WTC11 (cell line): ENCODE measurements around the gene DUSP1.

Experiments used
- CREB1 ChIP-seq: sonication (generic); formaldehyde crosslinking; IDR thresholded peaks from 2 replicates; pipeline ENCODE4 v1.8.0; 2023; ENCODE audit warnings: mild to moderate bottlenecking, missing genetic modification reagents
- FOXJ3 ChIP-seq: sonication (generic); formaldehyde crosslinking; IDR thresholded peaks from 2 replicates; pipeline ENCODE4 v1.9.0; 2021; ENCODE audit warnings: missing genetic modification reagents, mild to moderate bottlenecking, borderline replicate concordance
- GRHL2 ChIP-seq: fragments of 250-450 bp; sonication (Bioruptor Pico); IDR thresholded peaks from 2 replicates; pipeline ENCODE4 v1.8.0; 2022; ENCODE audit warnings: mild to moderate bottlenecking, moderate library complexity; ENCODE audit not compliant: insufficient replicate concordance, severe bottlenecking
- JUN ChIP-seq: sonication (generic); formaldehyde crosslinking; IDR thresholded peaks from 2 replicates; pipeline ENCODE4 v1.8.0; 2023; ENCODE audit warnings: mild to moderate bottlenecking, missing genetic modification reagents
- RELA ChIP-seq: sonication (generic); formaldehyde crosslinking; IDR thresholded peaks from 2 replicates; pipeline ENCODE4 v1.8.1; 2022; ENCODE audit warnings: missing genetic modification reagents, mild to moderate bottlenecking, borderline replicate concordance
- SP1 ChIP-seq: sonication (generic); formaldehyde crosslinking; conservative IDR thresholded peaks from 2 replicates; pipeline ENCODE4 v1.8.1; 2022; ENCODE audit warnings: missing genetic modification reagents
- TP53 ChIP-seq: sonication (generic); formaldehyde crosslinking; IDR thresholded peaks from 2 replicates; pipeline ENCODE4 v1.8.1; 2023; ENCODE audit warnings: mild to moderate bottlenecking, missing genetic modification reagents
- TF ChIP-seq, protein P1 (sequence below): fragments of 200-600 bp; IDR thresholded peaks from 2 replicates; pipeline ENCODE4 v1.8.0; 2022; ENCODE audit warnings: antibody characterized with exemption
- TF ChIP-seq, protein P2 (sequence below): sonication (generic); formaldehyde crosslinking; IDR thresholded peaks from 2 replicates; pipeline ENCODE4 v1.8.0; 2022; ENCODE audit warnings: mild to moderate bottlenecking, missing genetic modification reagents
- TF ChIP-seq, protein P3 (sequence below): fragments of 250-450 bp; sonication (Bioruptor Pico); IDR thresholded peaks from 2 replicates; pipeline ENCODE4 v1.9.0; 2021; ENCODE audit warnings: mild to moderate bottlenecking, borderline replicate concordance
- TF ChIP-seq, protein P4 (sequence below): sonication (generic); formaldehyde crosslinking; IDR thresholded peaks from 2 replicates; pipeline ENCODE4 v1.8.1; 2023; ENCODE audit warnings: mild to moderate bottlenecking, moderate library complexity, missing genetic modification reagents

DNA sequence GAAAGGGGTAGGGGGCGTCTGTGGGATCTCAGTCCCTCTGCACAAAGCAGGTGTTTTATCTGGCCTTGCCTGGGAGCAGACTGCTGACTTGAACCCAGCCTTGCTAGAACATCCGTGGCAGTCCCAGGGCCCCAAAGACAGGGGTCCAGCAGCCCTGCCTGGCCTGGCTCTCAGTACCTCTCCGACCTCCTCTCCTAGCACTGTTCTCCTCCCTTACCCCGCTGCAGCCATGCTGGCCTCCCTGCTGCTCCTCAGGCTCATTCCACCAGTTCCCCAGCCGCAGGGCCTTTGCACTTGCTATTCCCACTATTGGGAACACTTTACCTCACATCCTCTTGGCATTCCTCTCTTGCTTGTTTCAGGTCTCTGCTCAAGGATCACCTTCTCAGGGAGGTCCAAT is 45.2 kb downstream of the DUSP1 start:
- TF ChIP-seq, protein P1, sequence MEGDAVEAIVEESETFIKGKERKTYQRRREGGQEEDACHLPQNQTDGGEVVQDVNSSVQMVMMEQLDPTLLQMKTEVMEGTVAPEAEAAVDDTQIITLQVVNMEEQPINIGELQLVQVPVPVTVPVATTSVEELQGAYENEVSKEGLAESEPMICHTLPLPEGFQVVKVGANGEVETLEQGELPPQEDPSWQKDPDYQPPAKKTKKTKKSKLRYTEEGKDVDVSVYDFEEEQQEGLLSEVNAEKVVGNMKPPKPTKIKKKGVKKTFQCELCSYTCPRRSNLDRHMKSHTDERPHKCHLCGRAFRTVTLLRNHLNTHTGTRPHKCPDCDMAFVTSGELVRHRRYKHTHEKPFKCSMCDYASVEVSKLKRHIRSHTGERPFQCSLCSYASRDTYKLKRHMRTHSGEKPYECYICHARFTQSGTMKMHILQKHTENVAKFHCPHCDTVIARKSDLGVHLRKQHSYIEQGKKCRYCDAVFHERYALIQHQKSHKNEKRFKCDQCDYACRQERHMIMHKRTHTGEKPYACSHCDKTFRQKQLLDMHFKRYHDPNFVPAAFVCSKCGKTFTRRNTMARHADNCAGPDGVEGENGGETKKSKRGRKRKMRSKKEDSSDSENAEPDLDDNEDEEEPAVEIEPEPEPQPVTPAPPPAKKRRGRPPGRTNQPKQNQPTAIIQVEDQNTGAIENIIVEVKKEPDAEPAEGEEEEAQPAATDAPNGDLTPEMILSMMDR, result no peak
- TF ChIP-seq GRHL2 (CRISPR knock-in tag), result no peak
- TF ChIP-seq FOXJ3 (CRISPR knock-in tag), result no peak
- TF ChIP-seq CREB1 (CRISPR knock-in tag), result no peak
- no peak for TF ChIP-seq JUN
- no peak for TF ChIP-seq RELA (CRISPR knock-in tag)
- TF ChIP-seq SP1 (CRISPR knock-in tag), result no peak
- TF ChIP-seq, protein P2, sequence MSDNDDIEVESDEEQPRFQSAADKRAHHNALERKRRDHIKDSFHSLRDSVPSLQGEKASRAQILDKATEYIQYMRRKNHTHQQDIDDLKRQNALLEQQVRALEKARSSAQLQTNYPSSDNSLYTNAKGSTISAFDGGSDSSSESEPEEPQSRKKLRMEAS (CRISPR knock-in tag), result no peak
- TF ChIP-seq, protein P3, sequence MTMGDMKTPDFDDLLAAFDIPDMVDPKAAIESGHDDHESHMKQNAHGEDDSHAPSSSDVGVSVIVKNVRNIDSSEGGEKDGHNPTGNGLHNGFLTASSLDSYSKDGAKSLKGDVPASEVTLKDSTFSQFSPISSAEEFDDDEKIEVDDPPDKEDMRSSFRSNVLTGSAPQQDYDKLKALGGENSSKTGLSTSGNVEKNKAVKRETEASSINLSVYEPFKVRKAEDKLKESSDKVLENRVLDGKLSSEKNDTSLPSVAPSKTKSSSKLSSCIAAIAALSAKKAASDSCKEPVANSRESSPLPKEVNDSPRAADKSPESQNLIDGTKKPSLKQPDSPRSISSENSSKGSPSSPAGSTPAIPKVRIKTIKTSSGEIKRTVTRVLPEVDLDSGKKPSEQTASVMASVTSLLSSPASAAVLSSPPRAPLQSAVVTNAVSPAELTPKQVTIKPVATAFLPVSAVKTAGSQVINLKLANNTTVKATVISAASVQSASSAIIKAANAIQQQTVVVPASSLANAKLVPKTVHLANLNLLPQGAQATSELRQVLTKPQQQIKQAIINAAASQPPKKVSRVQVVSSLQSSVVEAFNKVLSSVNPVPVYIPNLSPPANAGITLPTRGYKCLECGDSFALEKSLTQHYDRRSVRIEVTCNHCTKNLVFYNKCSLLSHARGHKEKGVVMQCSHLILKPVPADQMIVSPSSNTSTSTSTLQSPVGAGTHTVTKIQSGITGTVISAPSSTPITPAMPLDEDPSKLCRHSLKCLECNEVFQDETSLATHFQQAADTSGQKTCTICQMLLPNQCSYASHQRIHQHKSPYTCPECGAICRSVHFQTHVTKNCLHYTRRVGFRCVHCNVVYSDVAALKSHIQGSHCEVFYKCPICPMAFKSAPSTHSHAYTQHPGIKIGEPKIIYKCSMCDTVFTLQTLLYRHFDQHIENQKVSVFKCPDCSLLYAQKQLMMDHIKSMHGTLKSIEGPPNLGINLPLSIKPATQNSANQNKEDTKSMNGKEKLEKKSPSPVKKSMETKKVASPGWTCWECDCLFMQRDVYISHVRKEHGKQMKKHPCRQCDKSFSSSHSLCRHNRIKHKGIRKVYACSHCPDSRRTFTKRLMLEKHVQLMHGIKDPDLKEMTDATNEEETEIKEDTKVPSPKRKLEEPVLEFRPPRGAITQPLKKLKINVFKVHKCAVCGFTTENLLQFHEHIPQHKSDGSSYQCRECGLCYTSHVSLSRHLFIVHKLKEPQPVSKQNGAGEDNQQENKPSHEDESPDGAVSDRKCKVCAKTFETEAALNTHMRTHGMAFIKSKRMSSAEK (CRISPR knock-in tag), result no peak
- TF ChIP-seq, protein P4, sequence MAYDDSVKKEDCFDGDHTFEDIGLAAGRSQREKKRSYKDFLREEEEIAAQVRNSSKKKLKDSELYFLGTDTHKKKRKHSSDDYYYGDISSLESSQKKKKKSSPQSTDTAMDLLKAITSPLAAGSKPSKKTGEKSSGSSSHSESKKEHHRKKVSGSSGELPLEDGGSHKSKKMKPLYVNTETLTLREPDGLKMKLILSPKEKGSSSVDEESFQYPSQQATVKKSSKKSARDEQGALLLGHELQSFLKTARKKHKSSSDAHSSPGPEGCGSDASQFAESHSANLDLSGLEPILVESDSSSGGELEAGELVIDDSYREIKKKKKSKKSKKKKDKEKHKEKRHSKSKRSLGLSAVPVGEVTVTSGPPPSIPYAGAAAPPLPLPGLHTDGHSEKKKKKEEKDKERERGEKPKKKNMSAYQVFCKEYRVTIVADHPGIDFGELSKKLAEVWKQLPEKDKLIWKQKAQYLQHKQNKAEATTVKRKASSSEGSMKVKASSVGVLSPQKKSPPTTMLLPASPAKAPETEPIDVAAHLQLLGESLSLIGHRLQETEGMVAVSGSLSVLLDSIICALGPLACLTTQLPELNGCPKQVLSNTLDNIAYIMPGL, result no peak
- no peak for TF ChIP-seq TP53 (CRISPR knock-in tag)
